Activated naive CD8-positive, alpha-beta T cell treated with anti-CD3 and anti-CD28 coated beads, Interleukin-2, amount 10 ng/mL, durations not matched to agents 7 days and 5 days (primary cell): Measurements from ENCODE around the gene EPHA2. TPM values are rescaled to one million over a fixed set of nuclear protein-coding genes. Genes with fewer than 3 reads are reported as not detected.
A peak's percentile ranks its signal among the peaks of the same experiment; 100 is the strongest.

ENCODE experiments used
- ATAC-seq: fragments of 150-1000 bp; cut with Tn5 transposase; one replicate; pipeline ENCODE4 v1.10.0; 2021; ENCODE audit warnings: low read depth, moderate library complexity
- POLR2A ChIA-PET: fragments of 350-600 bp; sonication (Branson Sonifier 250); formaldehyde crosslinking; loops from one replicate; lab custom pipeline; 2021; ENCODE audit warnings: antibody characterized with exemption; lab: Charles Lee
- DNase-seq: peaks from one replicate; pipeline ENCODE4 v3.0.0; 2021
- H3K27ac Mint-ChIP-seq: one replicate; pipeline ENCODE4 v1.8.0; 2022; ENCODE audit warnings: mild to moderate bottlenecking, mixed read lengths
- H3K27me3 Mint-ChIP-seq: one replicate; pipeline ENCODE4 v1.8.0; 2022; ENCODE audit warnings: mild to moderate bottlenecking, moderate library complexity, mixed read lengths
- H3K36me3 Mint-ChIP-seq: one replicate; pipeline ENCODE4 v1.8.0; 2021; ENCODE audit warnings: mild to moderate bottlenecking, mixed read lengths
- H3K4me1 Mint-ChIP-seq: one replicate; pipeline ENCODE4 v1.8.0; 2021; ENCODE audit warnings: mixed read lengths
- H3K4me3 Mint-ChIP-seq: one replicate; pipeline ENCODE4 v1.8.0; 2022; ENCODE audit warnings: mild to moderate bottlenecking, moderate library complexity, mixed read lengths
- H3K9me3 Mint-ChIP-seq: one replicate; pipeline ENCODE4 v1.8.0; 2021; ENCODE audit warnings: mixed read lengths
- total RNA-seq, 2 experiments: library from RNA; stranded (reverse); gene quantifications; one replicate each; pipeline ENCODE4 v1.2.3, GENCODE V29; 2021

EPHA2 gene
- total RNA-seq, 2 experiments from 2014 or later, result not detected

DNA sequence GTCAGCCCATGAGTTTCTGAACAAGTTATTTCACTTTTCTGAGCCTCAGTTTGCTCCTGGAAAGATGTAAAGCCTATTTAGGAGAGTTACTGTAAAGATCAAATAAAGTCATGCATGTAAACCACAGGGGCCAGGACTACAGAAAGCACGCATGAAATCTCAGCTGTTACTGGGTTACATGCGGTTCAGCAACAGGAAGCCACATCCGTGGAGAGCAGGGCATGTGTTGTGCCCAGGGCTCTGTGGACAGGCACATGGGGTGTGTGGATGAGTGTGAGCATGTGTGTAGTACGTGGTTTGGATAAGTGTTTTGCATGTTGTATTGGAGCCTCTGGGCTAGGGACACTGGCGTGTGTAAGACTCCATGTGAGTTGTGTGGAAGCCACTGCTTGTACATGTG is 2.2 kb upstream of the EPHA2 start:
- Mint-ChIP-seq H3K4me1 (peaks cover 35% of the 10 kb centered on the region), H3K9me3 (no peaks in the 10 kb centered on the region), H3K27me3 (peaks cover 71% of the 10 kb centered on the region), H3K4me3 (no peak overlapping the region), H3K27ac (no peak overlapping the region), H3K36me3 (no peaks in the 10 kb centered on the region)
- ATAC-seq (peak; percentile 53), DNase-seq (no peak)
- POLR2A ChIA-PET, result no interaction called here

DNA sequence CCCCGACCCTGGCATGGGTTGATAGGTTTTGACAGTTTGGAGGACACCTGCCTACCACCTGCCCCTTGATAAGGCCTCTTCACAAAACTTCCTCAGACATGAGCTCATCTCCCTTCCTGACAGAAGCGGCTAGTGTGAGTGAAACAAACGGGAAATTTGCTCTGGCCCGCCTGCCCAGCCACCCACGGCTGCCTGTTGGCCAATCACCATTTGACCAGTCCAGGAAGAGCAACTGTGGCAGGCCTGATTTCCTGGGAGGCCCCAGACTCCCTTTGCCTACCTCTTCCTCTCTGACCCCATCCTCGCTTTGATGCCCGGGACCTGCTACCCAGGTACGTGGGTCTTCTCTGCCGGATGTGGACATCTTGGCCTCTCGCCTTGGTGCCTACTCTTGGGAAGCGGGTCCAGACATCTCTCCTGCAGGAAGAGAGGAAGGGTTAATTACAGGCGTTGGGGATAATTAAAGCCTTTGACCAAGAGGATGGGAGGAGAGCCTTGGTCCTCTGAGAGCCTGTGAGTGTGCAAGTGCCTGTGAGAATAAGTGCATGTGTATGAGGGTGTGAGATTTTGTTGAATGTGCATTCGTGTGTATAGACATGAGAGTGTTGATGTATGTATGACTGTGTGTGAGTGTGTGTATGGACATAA is 1.1 kb upstream of the EPHA2 start:
- peaks cover 71% of the 10 kb centered on the region for H3K27me3 Mint-ChIP-seq
- no peak overlapping the region for H3K4me3 Mint-ChIP-seq
- H3K36me3 Mint-ChIP-seq, result no peaks in the 10 kb centered on the region
- peaks cover 28% of the 10 kb centered on the region for H3K4me1 Mint-ChIP-seq
- no peak overlapping the region for H3K27ac Mint-ChIP-seq
- POLR2A ChIA-PET, result no interaction called here
- H3K9me3 Mint-ChIP-seq, result no peaks in the 10 kb centered on the region
- no peak for DNase-seq
- no peak for ATAC-seq

DNA sequence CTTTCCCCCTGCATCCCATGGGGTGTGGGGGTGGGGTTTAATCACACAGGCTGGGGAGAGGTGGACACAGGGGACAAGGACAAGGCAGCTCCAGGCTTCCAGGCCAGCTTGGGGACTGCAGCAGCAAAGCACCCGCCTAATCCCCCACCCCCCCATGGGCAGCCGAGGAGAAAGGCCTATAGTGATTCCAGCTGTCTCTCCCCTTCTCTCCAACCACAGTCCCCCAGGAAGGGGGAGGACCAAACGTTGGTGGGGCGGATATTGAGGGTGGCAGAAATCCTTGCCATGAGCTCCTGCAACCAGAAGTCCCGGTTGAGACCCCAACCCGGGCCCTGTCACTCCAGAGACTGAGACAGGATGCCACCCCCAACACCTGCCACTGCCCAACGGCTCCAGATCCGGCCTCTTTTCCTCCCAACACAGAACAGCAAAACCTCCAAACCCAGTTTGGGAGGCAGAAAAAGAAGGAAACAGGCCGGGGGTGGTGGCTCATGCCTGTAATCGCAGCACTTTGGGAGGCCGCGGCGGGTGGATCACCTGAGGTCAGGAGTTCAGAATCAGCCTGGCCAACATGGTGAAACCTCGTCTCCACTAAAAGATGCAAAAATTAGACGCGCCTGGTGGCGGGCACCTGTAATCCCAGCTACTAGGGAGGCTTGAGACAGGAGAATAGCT is 1.7 kb downstream of the EPHA2 start:
- Mint-ChIP-seq H3K36me3 (no peaks in the 10 kb centered on the region), H3K4me3 (peak overlapping the region; percentile 49), H3K9me3 (no peaks in the 10 kb centered on the region), H3K27ac (no peak overlapping the region), H3K27me3 (peaks cover 59% of the 10 kb centered on the region), H3K4me1 (peaks cover 23% of the 10 kb centered on the region)
- no peak for DNase-seq
- no peak for ATAC-seq
- POLR2A ChIA-PET, result interaction anchor here (0.9 to 1.3 kb wide), 2 partner anchors 9 to 12 kb away, joined by 4 read pairs; no protein-coding TSS in a partner anchor

DNA sequence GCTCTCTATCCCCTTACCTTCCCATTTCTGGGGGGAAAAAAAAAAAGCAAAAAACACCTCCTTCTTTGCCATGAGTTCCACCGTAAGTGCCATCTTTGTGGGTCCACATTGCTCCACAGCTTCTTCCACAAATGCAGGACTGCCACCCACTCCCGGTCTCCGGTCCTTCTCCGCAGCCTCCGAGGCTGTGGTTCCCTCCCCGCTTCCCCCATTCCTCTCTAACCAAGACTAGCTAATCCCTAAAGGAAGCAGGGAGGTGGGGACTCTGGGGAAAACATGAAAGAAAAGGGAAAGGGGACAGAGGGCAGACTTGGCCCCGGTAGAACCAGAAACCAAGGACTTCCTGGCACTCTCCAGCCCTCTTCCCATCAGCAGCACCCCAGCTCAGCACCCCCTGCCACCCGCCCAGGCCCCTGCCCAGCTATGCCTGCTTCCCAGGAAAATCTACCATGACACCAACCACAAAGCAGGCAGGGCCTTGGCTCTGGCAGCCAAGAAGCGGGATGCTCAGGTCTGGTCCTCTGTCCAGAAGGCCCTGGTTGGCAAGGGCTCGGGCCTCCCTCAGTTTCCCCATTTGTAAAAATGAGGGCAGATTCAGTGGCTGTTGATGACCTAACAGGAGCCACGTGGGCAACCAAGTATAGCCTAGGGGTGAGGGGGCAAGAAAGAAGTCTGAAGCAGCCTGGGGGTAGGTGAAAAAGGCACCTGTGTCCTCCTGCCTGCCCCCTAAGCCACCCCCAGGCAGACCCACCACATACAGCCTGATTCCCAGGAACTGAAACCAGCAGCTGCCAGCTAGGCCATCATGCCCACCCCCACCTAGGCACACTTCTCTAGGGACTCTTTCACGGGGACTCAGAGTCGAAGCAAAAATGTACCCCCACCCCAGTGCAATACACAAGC is 2.5 kb downstream of the EPHA2 start:
- no peak overlapping the region for H3K4me3 Mint-ChIP-seq
- H3K9me3 Mint-ChIP-seq, result no peaks in the 10 kb centered on the region
- DNase-seq (no peak), ATAC-seq (no peak)
- H3K4me1 Mint-ChIP-seq, result peaks cover 20% of the 10 kb centered on the region
- POLR2A ChIA-PET, result interaction anchor here (1.3 kb wide), 1 partner anchor 9 kb away, joined by 4 read pairs; no protein-coding TSS in a partner anchor
- H3K27me3 Mint-ChIP-seq, result peaks cover 53% of the 10 kb centered on the region
- no peaks in the 10 kb centered on the region for H3K36me3 Mint-ChIP-seq
- no peak overlapping the region for H3K27ac Mint-ChIP-seq

DNA sequence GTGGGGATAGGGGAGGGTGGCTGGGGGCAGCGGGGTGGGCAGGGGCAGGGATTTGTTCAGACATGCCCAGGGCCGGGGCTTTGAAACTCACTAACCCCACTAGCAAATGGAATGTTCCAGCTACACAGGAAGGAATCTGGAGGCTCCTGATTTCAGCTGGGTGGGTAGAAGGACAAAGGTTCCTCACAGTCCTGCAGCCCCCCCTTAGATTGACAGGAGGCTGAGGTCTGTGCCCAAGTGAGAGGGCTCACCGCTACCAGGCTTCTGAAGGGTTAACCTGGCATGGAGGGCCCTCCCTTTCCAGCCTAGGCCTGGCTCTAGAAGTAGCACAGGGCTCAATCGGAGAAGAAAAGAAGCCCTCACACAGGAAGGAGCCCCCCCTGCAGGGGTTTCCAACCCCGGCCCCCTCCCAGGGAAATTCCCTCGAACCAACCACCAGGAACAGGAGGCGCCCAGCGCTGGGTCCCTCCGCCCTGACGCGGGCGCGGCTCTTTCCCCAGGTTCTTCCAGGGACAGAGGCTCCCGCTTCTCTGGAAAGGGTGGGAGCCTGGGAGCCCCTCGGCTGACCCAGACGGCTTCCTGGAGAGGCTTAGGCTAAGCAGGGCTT is 3.3 kb downstream of the EPHA2 start:
- peaks cover 13% of the 10 kb centered on the region for H3K4me1 Mint-ChIP-seq
- no peak overlapping the region for H3K4me3 Mint-ChIP-seq
- DNase-seq (no peak), ATAC-seq (no peak)
- no peak overlapping the region for H3K27ac Mint-ChIP-seq
- no peaks in the 10 kb centered on the region for H3K9me3 Mint-ChIP-seq
- H3K36me3 Mint-ChIP-seq, result no peaks in the 10 kb centered on the region
- peaks cover 50% of the 10 kb centered on the region for H3K27me3 Mint-ChIP-seq
- POLR2A ChIA-PET, result no interaction called here

DNA sequence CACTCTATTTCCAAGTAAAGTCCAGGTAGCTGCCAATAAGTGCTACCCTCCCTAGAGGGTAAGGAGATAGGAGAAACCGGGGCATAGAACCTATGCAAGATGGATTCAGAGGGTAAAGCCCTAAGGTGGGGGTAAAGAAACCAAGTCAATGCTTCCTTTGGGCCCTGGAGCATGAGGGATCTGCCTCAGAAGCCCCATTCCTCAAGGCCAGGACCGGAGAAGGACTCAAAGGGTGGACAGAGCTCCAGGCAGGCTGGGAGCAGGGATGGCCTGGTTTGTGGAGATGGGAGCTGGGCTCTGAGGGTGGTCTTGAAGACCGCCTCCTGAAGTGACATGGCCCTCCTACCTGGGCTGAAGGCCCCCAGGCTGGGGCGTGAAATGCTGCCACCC is 3.9 kb downstream of the EPHA2 start:
- no peaks in the 10 kb centered on the region for H3K36me3 Mint-ChIP-seq
- POLR2A ChIA-PET, result no interaction called here
- no peaks in the 10 kb centered on the region for H3K9me3 Mint-ChIP-seq
- ATAC-seq, result no peak
- H3K4me1 Mint-ChIP-seq, result peaks cover 8% of the 10 kb centered on the region
- DNase-seq, result no peak
- H3K4me3 Mint-ChIP-seq, result no peak overlapping the region
- peaks cover 46% of the 10 kb centered on the region for H3K27me3 Mint-ChIP-seq
- H3K27ac Mint-ChIP-seq, result no peak overlapping the region

DNA sequence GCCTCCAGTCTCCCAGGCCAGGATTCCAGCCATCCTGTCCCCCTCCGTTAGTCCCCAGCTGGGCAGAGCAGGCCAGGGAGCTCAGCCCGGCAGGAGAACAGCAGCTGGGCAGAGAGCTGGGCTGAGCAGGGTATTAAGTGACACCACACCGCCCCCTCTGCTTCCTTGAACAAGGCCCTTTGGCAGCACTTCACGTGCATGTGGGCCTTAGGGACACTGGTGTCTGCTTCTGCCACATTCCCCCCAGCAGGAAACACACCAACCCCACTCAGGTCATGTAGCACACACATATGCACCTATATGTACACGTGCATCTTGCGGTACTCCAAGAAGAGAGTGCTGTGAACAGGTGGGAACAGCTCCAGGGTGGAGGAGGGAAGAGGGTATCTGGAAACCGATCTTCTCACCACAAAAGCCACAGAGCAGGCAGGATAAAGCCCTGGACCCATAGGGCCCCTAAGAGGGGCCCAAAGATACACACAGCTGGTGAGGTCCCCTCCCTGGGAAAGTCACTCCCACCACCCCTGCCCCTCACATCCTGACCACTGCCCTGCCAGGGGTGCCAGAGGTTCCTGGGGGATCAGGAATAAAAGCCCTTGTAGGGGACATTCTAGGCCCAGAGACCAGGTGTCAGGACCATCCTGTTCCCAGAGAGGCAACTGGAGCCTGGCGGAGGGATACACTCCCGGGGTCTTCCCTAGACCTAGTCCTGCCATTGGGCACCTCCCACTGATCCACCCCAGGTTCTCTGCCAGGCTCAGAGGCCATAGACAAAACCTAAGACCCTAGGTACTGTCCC is 4.5 kb downstream of the EPHA2 start:
- no peaks in the 10 kb centered on the region for H3K36me3 Mint-ChIP-seq
- H3K27ac Mint-ChIP-seq, result no peak overlapping the region
- DNase-seq, result no peak
- H3K27me3 Mint-ChIP-seq, result peaks cover 44% of the 10 kb centered on the region
- H3K4me3 Mint-ChIP-seq, result no peak overlapping the region
- H3K9me3 Mint-ChIP-seq, result no peaks in the 10 kb centered on the region
- H3K4me1 Mint-ChIP-seq, result peaks cover 7% of the 10 kb centered on the region
- no peak for ATAC-seq
- POLR2A ChIA-PET, result no interaction called here

DNA sequence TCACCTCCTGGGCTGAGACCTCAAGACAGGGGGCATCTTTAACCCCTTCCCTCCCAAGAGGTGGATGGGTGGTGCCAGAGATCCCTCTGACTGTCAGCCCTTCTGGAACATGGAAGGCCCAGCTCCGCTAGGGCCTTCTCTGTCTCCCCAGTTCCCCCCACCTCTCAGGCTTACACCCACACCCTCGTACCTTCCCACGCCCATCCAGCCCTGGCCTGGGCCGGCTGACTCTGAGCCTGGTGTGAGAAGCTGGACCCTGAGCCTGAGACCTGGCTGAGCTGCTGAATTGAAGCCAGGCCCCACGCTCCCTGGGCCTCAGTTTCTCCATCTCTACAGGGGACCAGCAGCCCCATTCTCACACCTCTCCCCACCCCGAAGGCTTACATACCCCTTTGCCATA is 5.4 kb downstream of the EPHA2 start:
- ATAC-seq (no peak), DNase-seq (no peak)
- Mint-ChIP-seq H3K27me3 (peaks cover 37% of the 10 kb centered on the region), H3K9me3 (no peaks in the 10 kb centered on the region), H3K27ac (no peak overlapping the region), H3K4me1 (peaks cover 7% of the 10 kb centered on the region), H3K36me3 (no peaks in the 10 kb centered on the region), H3K4me3 (no peak overlapping the region)
- POLR2A ChIA-PET, result no interaction called here

DNA sequence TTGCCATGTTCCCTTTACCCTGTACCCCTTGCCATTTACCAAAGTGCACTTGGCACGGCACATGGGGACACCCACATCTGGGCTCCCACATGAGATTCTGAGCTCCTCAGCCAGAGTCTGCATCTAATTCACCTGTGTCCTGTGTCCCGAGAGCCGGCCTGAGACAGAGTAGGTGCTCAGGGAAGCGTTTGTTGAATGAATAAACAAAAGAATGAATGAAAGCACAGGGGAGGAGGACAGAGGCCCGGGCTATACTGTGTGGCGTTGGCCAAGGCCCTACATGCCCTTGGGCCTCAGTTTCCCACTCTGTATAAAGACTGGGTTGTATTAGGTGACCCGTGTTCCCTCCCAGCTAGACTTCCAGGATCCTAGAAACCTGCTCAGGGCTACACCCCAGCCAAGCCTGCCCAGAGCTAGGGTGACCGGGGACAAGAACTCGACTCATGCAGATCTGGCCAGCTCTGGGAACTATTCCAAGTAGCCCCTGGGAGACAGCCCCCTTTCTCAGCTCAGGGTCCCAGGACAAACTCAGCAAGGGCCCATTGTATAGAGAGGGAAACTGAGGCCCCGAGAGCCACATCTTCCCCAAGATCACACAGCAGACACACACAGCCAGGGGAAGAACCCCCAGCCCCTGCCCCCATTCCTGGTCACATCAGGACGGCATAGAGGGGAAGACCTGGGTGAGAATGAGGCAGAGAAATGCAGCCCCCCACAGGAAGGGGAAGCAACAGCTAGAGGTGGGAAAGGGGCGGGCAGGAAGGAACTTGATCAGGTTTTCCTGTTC is 6.0 kb downstream of the EPHA2 start:
- H3K4me1 Mint-ChIP-seq, result peaks cover 6% of the 10 kb centered on the region
- no peak overlapping the region for H3K4me3 Mint-ChIP-seq
- H3K9me3 Mint-ChIP-seq, result no peaks in the 10 kb centered on the region
- DNase-seq (no peak), ATAC-seq (no peak)
- peaks cover 33% of the 10 kb centered on the region for H3K27me3 Mint-ChIP-seq
- no peaks in the 10 kb centered on the region for H3K36me3 Mint-ChIP-seq
- no peak overlapping the region for H3K27ac Mint-ChIP-seq
- POLR2A ChIA-PET, result no interaction called here

DNA sequence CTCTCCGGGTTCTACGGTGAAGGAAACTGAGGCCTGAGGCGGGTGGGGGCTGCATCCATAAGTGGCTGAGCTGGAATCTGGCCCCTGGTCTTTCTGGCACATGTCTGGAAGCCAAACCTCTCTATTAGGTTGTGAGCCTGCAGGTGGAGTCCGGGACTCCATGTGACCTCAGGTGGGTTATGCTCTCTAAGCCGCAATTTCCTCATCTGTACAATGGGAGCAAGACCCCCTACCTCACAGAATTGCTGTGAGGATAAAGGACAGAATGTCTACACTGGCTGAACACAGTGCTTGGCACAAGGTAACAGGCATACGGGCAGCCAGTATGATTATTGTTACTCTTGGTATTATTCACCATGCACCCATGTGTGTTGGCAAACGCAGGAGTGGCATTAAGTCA is 6.7 kb downstream of the EPHA2 start:
- Mint-ChIP-seq H3K27me3 (peaks cover 25% of the 10 kb centered on the region), H3K9me3 (no peaks in the 10 kb centered on the region), H3K36me3 (no peaks in the 10 kb centered on the region), H3K27ac (no peak overlapping the region), H3K4me1 (peaks cover 3% of the 10 kb centered on the region), H3K4me3 (no peak overlapping the region)
- no peak for ATAC-seq
- DNase-seq, result no peak
- POLR2A ChIA-PET, result no interaction called here

DNA sequence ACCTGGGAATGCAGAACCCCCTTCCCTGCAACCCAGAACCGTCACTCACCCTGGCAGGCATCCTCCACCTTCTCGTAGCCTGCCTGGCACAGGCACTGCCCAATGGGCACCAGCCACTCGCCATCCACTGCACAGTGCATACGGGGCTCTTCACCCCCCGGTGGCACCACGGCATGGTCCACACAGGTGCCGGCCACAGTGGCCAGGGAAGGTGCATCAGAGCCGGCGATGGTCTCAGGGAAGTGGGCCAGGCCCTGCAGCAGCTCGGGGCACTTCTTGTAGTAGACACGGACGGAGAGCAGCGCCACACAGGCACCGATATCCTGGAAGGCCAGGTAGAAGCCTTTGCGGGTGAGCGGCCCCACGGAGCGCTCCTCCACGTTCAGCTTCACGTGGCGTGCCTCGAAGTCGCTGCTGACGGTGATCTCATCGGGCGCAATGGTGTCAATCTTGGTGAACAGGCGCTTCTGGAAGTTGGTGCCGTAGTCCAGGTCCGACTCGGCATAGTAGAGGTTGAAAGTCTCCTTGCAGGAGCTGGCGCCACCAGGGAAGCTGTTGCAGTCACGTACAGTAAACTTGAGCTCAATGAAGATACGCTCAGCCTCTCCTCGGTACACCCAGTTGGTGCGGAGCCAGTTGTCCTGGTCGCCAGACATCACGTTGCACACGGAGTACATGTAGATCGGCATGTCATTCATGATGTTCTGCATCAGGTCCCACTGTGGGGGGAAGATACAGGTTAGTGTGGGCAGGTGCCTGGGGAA is 7.4 kb downstream of the EPHA2 start:
- peaks cover 3% of the 10 kb centered on the region for H3K4me1 Mint-ChIP-seq
- no peaks in the 10 kb centered on the region for H3K36me3 Mint-ChIP-seq
- peaks cover 19% of the 10 kb centered on the region for H3K27me3 Mint-ChIP-seq
- DNase-seq (no peak), ATAC-seq (no peak)
- POLR2A ChIA-PET, result interaction anchor here (0.6 kb wide), 1 partner anchor 114 kb away, joined by 3 read pairs; no protein-coding TSS in a partner anchor
- H3K9me3 Mint-ChIP-seq, result no peaks in the 10 kb centered on the region
- no peak overlapping the region for H3K27ac Mint-ChIP-seq
- H3K4me3 Mint-ChIP-seq, result no peak overlapping the region
